Skeletal muscle tissue (tissue), 4 donors: ENCODE results near the gene ALDH1A3. TPM values are rescaled to one million over a fixed set of nuclear protein-coding genes. Genes with fewer than 3 reads are reported as not detected.
A peak's percentile ranks its signal among the peaks of the same experiment; 100 is the strongest.

Source experiments
- H3K27ac ChIP-seq: one replicate; pipeline ENCODE4 v1.7.0; 2013; ENCODE audit warnings: mild to moderate bottlenecking, low read depth, low read length, inconsistent platforms
- H3K27me3 ChIP-seq, 3 donors: one replicate each; pipeline ENCODE4 v1.7.0; 2013; ENCODE audit warnings: low read length in 3 of 3; ENCODE audit not compliant: control insufficient read depth in 3 of 3, insufficient read depth in 3 of 3
- H3K36me3 ChIP-seq, 3 donors: one replicate each; pipeline ENCODE4 v1.7.0; 2013; ENCODE audit warnings: low read length in 3 of 3; ENCODE audit not compliant: control insufficient read depth in 3 of 3, insufficient read depth in 3 of 3
- H3K4me1 ChIP-seq, 3 donors: one replicate each; pipeline ENCODE4 v1.7.0; 2013; ENCODE audit warnings: low read length in 3 of 3, mild to moderate bottlenecking in 3 of 3; ENCODE audit not compliant: control insufficient read depth in 3 of 3, insufficient read depth in 3 of 3
- H3K4me3 ChIP-seq, 3 donors: one replicate each; pipeline ENCODE4 v1.7.0; 2013; ENCODE audit warnings: low read length in 3 of 3
- H3K9ac ChIP-seq, 3 donors: one replicate each; pipeline ENCODE4 v1.7.0; 2013; ENCODE audit warnings: low read length in 3 of 3, mild to moderate bottlenecking in 3 of 3, moderate library complexity in 2 of 3, low read depth in 1 of 3
- H3K9me3 ChIP-seq, 3 donors: one replicate each; pipeline ENCODE4 v1.7.0; 2013; ENCODE audit warnings: low read length in 3 of 3; ENCODE audit not compliant: control insufficient read depth in 3 of 3
- total RNA-seq: library from RNA; depleted of rRNA; stranded (reverse); fragments of >200 nt; gene quantifications from one replicate; pipeline ENCODE4 v1.2.3, GENCODE V29; 2014
- donor health status: Osteomylitis.

ALDH1A3 gene
- total RNA-seq, 1 donor from 2014 or later = 15.7 TPM

DNA sequence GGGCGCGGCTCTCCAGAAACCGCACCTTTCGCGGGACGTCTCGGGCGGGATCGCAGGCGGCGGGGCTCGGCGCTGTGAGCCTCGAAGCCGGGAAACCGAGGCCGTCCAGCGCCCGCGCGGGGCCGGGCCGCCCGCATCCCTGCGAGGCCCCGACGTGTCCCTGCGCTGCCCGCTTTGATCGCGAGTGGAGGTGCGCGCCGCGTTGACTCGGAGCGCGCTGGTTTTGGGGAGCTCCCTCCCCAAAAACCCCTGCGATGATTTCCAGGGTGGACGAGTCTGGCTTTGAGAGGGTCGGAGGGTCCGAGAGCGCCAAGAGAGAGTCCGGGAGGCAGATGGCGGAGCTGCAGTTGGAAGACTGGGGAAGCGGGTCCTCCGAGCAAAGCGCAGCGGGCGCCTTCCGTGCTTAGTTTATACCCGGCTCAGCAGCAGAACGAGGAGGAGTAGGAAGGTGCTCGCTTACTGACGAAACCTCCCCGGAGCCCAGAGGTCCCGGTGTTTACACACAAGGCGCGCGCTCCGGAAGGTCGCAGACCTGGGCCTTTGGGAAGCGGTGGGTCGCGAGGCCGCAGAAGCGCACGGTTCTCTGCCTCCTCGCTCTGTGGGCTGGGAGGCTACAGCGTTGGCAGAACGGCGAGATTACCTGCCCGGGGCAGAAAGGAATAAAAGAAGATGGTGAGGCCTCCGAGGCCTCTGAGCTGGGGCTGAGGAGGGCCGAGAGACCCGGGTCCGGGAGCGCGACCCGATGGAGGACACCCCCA lies 687 bp downstream of the ALDH1A3 start:
- Histone ChIP-seq H3K9ac (peak overlapping the region in 1 of 3 donors; percentile 20), H3K27me3 (peaks cover 18 to 33% (median 22%) of the 10 kb centered on the region in 3 donors), H3K27ac (peak overlapping the region; percentile 3), H3K4me1 (no peaks in the 10 kb centered on the region), H3K36me3 (no peaks in the 10 kb centered on the region), H3K9me3 (no peaks in the 10 kb centered on the region), H3K4me3 (peak overlapping the region in 2 of 3 donors; percentile 40 to 63)

DNA sequence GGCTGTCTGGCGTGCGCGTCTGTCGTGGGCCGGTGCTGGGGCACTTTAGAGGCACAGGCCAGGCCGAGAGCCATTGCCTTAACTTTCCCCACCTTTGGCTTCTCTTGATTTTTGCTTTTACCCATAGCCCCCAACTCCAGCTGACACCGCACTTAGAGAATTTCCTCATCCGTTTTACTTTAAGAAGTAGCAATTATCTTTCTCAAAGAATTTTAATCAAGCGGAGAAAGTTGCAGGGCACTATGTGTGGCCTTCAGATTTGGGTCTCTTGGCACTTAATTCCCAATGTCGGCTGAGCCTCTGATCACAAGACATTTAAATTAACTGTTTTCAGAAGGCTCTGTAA lies 1.2 kb downstream of the ALDH1A3 start:
- Histone ChIP-seq H3K4me1 (no peaks in the 10 kb centered on the region), H3K9ac (no peak overlapping the region), H3K4me3 (peak overlapping the region in 1 of 3 donors; percentile 10), H3K27me3 (peaks cover 18 to 33% (median 22%) of the 10 kb centered on the region in 3 donors), H3K27ac (peak overlapping the region; percentile 3), H3K36me3 (no peaks in the 10 kb centered on the region), H3K9me3 (no peaks in the 10 kb centered on the region)

DNA sequence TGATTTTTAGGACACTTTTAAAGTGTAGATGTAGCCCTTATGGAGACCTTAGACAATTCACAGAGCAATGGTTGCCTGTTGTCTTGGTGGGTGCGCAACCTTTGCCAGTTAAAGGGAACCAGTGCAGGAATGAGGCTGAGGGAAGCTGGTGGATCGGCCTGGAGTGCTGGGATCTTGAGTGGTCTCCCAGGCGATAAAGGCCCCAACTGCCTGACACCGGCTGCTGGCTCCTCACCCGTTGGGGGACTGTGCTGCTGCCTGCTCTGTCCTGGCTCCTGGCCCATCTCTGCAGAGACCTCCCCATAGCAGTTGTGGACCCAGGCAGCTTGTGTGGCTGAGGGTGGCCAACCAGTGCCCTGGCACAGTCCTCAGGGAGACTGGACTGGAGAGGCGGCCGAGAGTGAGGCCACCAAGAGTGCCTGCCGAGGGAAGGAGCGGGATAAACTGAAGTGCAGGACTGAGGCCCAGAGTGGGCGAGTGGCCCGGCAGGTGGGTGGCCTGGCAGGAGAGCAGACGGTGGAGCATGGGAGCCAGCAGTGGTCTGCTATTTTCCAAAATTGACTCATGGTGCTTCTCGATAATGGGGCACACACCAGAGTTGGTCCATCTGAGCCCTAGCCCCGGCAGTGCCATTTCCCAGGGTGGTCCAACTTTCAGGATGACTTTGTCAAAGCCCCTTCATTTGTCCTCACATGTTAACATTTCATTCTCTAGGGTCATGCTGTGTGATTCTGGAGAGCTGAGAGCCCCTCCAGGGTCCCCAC lies 2.1 kb downstream of the ALDH1A3 start:
- Histone ChIP-seq H3K4me1 (no peaks in the 10 kb centered on the region), H3K27me3 (peaks cover 18 to 33% (median 26%) of the 10 kb centered on the region in 3 donors), H3K27ac (no peak overlapping the region), H3K9ac (peak overlapping the region in 1 of 3 donors; percentile 50), H3K4me3 (peak overlapping the region in 2 of 3 donors; percentile 22 to 48), H3K9me3 (no peaks in the 10 kb centered on the region), H3K36me3 (no peaks in the 10 kb centered on the region)

DNA sequence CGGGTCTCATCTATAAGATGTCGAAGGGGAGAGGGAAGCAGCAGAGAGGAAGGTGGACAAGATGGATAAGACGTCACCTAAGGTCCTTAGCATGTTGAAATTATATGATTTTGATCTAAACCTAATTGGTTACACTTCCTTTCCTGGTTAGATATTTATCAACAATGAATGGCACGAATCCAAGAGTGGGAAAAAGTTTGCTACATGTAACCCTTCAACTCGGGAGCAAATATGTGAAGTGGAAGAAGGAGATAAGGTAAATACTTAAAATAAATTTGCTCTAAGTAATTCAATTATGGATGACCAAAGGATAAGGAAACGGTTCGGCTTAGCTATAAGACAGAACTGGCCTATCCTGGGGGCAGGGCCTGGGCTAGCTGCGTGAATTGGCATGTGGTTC lies 5.5 kb downstream of the ALDH1A3 start:
- Histone ChIP-seq H3K36me3 (no peaks in the 10 kb centered on the region), H3K27me3 (peaks cover 7 to 30% (median 29%) of the 10 kb centered on the region in 3 donors), H3K9me3 (no peaks in the 10 kb centered on the region), H3K4me1 (peaks cover 8 to 10% (median 9%) of the 10 kb centered on the region in 3 donors), H3K9ac (no peak overlapping the region), H3K4me3 (no peak overlapping the region), H3K27ac (no peak overlapping the region)

DNA sequence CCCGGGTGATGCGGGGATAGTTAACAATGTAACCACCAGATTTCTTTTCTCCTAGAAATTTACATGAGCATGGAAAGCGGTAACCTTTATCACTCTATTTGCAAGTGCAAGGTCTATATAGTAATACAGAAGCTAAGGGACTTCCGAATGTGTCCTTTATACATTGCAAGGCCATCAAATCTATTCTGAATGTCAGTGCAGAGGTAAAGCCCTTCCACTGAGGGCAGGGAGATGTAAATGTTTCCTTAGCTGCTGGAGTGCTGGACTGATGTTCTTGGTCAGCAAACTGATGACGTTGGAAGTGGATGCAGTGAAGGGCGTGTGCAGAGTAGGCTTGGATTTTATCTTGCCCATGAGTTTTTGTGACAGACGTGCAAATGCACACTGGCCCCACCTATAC lies 6.2 kb downstream of the ALDH1A3 start:
- Histone ChIP-seq H3K9me3 (no peaks in the 10 kb centered on the region), H3K36me3 (no peaks in the 10 kb centered on the region), H3K27ac (no peak overlapping the region), H3K9ac (no peak overlapping the region), H3K27me3 (peaks cover 5 to 30% (median 25%) of the 10 kb centered on the region in 3 donors), H3K4me3 (no peak overlapping the region), H3K4me1 (peaks cover 8 to 10% (median 9%) of the 10 kb centered on the region in 3 donors)

DNA sequence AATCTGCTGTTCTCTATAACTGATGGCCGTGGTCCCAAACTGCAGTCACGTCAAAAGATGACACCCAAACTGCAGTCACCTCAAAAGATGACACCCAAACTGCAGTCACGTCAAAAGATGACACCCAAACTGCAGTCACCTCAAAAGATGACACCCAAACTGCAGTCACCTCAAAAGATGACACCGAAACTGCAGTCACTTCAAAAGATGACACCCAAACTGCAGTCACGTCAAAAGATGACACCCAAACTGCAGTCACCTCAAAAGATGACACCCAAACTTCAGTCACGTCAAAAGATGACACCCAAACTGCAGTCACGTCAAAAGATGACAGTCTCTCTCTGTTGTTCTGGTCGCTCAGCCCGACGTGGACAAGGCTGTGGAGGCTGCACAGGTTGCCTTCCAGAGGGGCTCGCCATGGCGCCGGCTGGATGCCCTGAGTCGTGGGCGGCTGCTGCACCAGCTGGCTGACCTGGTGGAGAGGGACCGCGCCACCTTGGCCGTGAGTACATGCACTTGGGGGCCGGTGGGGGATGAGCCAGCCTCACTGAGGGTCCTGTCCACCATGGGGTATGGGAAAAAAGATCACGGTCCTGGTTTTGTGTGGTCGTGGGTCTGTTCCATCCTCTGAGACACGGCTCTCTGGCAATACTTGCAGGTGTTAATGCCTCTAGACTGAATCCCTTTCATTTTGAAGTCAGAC lies 7.7 kb downstream of the ALDH1A3 start:
- Histone ChIP-seq H3K4me3 (no peak overlapping the region), H3K9ac (no peak overlapping the region), H3K36me3 (no peaks in the 10 kb centered on the region), H3K27me3 (peaks cover 6 to 34% (median 26%) of the 10 kb centered on the region in 3 donors), H3K9me3 (no peaks in the 10 kb centered on the region), H3K27ac (no peak overlapping the region), H3K4me1 (peaks cover 8 to 10% (median 9%) of the 10 kb centered on the region in 3 donors)

DNA sequence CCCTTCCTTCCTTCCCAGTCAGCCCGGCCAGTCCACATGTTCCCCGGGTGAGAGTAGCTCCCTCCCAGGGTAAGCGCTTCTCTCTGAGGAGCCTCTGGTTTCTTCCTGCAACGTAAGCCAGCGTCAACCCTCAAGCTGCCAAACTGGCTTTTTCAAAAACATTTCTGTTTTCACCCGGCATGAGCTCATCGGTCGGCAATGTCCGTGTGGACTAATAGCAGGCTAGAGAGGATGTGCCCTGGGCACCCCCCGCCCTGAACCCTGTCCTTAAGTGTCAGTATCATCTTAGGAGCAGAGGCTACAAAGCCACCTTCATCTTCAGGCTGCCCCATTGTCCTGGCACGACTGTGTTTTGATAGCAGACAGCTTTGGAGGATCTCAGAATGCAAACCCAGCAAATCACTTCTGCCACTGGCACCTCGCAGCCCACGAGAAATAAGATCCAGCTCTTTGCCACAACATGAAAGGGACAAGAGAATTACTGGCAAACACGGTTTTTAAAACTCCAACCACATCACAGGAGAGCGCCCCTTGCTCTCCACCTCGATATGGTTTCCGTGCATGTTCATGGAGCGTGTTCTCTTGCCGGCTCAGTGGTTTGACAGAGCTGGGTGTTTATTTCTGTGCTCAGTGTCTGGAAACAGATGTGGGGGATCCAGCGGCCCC lies 9.9 kb downstream of the ALDH1A3 start:
- Histone ChIP-seq H3K9me3 (no peaks in the 10 kb centered on the region), H3K9ac (no peak overlapping the region), H3K36me3 (peaks cover 0 to 3% (median 0%) of the 10 kb centered on the region in 3 donors), H3K4me1 (peaks cover 8 to 10% (median 9%) of the 10 kb centered on the region in 3 donors), H3K27ac (peak overlapping the region; percentile 44), H3K27me3 (peaks cover 12 to 35% (median 19%) of the 10 kb centered on the region in 3 donors), H3K4me3 (peak overlapping the region in 2 of 3 donors; percentile 6 to 25)

DNA sequence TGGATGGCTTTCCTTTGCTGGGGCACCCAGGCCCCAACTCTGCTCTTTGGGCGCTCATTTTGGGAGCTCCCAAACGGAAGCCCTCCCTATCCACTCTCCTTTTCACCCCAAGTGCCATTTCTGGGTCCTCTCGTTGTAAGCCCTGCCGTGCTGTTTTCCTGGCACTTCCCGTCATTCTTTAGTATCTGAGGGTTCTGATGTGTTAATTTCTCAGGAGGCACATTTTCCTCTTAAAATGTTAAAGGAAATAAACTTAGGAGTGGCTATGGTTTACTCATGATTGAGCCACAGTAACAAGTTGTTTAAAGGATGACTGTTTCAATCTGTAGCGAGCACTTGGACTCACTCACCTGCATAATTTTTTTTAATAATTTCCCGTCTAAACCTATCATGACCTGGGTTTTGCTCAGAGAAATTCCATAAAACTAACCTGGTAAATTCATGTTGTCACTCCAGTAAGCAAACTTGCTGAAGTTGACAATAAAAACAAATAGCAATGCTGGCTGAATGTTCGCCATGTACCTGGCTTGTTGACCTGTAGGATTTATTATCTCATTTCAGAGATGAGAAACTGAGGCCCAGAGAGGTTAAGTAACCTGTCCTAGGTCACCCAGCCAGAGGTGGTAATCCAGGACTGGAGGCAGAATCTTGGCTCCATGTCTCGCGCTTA lies 10.6 kb downstream of the ALDH1A3 start:
- H3K9ac ChIP-seq = no peak overlapping the region
- peaks cover 0 to 3% (median 0%) of the 10 kb centered on the region in 3 donors for H3K36me3 ChIP-seq
- peak overlapping the region; percentile 44 for H3K27ac ChIP-seq
- H3K9me3 ChIP-seq = no peaks in the 10 kb centered on the region
- peaks cover 12 to 35% (median 19%) of the 10 kb centered on the region in 3 donors for H3K27me3 ChIP-seq
- H3K4me1 ChIP-seq = peaks cover 8 to 10% (median 9%) of the 10 kb centered on the region in 3 donors
- no peak overlapping the region for H3K4me3 ChIP-seq

DNA sequence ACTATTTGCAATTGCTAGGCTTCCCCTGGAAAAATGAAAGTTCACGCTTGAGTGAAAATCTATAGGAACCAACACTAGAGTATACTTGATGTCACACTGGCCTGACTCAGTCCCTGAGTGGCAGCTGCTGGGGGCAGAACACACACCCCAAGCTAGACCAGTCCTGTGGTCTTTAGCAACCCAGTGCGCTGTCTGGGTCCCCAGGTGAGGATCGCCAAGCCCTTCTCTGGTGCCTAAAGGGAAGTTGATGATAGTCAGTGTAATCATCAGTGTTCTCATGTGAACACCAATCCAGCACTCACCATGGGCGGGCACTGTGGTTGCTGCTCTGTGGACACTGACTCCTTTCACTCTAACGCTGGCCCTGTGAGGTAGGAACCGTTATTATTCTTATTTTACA lies 11.2 kb downstream of the ALDH1A3 start:
- Histone ChIP-seq H3K36me3 (peaks cover 0 to 3% (median 0%) of the 10 kb centered on the region in 3 donors), H3K4me3 (no peak overlapping the region), H3K27ac (no peak overlapping the region), H3K4me1 (peaks cover 8 to 10% (median 9%) of the 10 kb centered on the region in 3 donors), H3K9ac (no peak overlapping the region), H3K27me3 (peaks cover 12 to 35% (median 19%) of the 10 kb centered on the region in 3 donors), H3K9me3 (no peaks in the 10 kb centered on the region)
